ENCODE results near the gene SMG6.

Gene SMG6

DNA sequence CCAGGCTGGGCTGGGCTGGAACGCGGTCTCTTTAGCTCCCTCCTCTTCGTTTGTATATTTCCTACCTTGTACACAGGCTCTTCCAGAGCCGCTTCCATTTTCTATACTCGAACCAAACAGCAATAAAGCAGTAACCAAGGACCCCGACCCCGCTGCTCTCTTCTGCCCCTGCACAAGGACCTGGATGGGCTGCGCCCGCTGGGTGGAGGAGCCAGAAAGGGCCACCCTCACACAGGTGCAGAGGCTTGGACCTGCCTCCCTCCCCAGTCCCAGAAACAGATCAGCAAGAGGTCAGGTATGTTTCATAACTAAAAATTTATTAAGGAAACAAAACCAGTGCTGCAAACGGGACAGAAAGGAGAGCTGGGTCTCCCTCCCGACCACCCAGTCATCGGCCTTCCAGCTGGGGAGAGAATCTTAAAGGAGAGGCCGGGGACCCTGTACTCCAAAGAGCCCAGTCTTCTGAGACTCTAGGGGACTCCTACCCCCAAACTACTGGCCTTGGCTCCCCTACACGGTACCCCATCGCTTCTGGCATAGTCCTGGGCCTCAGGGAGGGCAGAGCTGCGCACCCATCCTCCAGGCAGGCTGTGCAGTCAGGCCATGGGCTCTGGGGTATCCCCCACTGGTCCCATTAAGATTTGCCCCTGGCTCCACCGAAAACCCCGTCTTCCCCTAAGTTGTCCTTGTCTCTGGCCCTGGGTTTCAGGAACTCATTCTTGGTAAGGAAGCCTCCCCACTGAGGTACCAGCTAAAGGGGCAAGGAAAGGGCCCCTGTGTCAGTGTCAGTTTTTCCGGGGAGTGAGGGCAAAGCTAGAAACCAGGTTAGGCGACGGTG, 243.8 kb downstream of the SMG6 start (continued):
- TF ChIP-seq, protein P1, sequence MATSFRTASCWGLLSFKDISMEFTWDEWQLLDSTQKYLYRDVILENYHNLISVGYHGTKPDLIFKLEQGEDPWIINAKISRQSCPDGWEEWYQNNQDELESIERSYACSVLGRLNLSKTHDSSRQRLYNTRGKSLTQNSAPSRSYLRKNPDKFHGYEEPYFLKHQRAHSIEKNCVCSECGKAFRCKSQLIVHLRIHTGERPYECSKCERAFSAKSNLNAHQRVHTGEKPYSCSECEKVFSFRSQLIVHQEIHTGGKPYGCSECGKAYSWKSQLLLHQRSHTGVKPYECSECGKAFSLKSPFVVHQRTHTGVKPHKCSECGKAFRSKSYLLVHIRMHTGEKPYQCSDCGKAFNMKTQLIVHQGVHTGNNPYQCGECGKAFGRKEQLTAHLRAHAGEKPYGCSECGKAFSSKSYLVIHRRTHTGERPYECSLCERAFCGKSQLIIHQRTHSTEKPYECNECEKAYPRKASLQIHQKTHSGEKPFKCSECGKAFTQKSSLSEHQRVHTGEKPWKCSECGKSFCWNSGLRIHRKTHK (tag by site-specific recombination; IDR thresholded peaks at IDR 0.05) = no peak
- TF ChIP-seq KLF7 (tag by site-specific recombination; IDR thresholded peaks at IDR 0.05; ENCODE audit: borderline replicate concordance) = no peak
- no peak for TF ChIP-seq ZNF664 (tag by site-specific recombination; IDR thresholded peaks at IDR 0.05)

DNA sequence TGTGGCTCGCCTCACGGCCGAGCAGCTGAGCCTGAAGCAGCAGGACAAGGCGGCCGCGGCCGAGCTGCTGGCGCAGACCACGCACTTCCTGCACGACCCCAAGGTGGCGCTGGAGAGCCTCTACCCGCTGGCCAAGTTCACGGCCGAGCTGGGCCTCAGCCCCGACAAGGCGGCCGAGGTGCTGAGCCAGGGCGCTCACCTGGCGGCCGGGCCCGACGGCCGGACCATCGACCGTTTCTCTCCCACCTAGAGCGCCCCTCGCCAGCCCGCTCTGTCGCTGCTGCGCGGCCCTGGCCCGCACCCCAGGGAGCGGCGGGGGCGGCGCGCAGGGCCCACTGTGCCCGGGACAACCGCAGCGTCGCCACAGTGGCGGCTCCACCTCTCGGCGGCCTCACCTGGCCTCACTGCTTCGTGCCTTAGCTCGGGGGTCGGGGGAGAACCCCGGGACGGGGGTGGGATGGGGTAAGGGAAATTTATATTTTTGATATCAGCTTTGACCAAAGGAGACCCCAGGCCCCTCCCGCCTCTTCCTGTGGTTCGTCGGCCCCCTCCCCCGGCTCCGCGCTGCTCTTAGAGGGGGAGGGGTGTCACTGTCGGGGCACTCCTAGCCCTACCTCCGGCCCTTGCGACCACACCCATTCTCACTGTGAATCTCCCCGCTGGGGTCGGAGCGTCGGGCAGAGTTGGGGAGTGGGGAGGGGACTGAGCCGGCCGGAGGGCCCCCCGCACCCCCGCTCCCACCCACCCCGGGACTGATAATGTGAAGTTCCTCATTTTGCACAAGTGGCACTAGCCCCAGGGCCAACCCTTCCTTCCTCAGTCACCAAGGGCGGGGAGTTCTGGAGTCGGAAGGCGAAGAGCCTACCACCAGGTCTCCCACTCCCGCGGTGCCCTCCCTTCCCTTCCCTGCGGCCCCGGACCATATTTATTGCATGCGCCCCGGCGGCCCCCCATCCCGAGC, 244.7 kb downstream of the SMG6 start:
- Histone ChIP-seq H3K4me1 (ENCODE audit: control insufficient read depth, insufficient read depth, low read length) (peaks cover 5% of the 10 kb centered on the region; the same call in 1 of the 2 replicates), H3K36me3 (ENCODE audit: control insufficient read depth in 2 of 2, insufficient read depth in 1 of 2, low read length in 2 of 2) (peaks cover 0 to 13% of the 10 kb centered on the region in 2 experiments; a peak in 1 of 3 replicates), H3K4me3 (ENCODE audit: low read depth, low read length) (no peak overlapping the region), H3K9me3 (ENCODE audit: control insufficient read depth, insufficient read depth, low read depth, low read length) (no peaks in the 10 kb centered on the region), H3K27ac (ENCODE audit: extremely low read depth, low read depth, low read length) (no peak overlapping the region)
- CTCF ChIA-PET = interaction anchor here (0.6 to 3.2 kb wide), 9 partner anchors 8 to 485 kb away, joined by 3 to 24 read pairs (median 3); no protein-coding TSS in a partner anchor
- TF ChIP-seq ZNF311 (tag by site-specific recombination; IDR thresholded peaks at IDR 0.05; ENCODE audit: borderline replicate concordance) (no peak), ZNF433 (tag by site-specific recombination; IDR thresholded peaks at IDR 0.05; ENCODE audit: low read depth) (no peak), ZNF202 (tag by site-specific recombination; IDR thresholded peaks at IDR 0.05; ENCODE audit: borderline replicate concordance) (no peak), ZNF335 (tag by site-specific recombination; conservative IDR thresholded peaks at IDR 0.05) (no peak), ZNF366 (tag by site-specific recombination; conservative IDR thresholded peaks at IDR 0.05) (no peak), ZNF791 (tag by site-specific recombination; IDR thresholded peaks at IDR 0.05) (no peak), ZIC2 (tag by site-specific recombination; IDR thresholded peaks at IDR 0.05) (no peak), ZBTB17 (tag by site-specific recombination; IDR thresholded peaks at IDR 0.05) (no peak), ZNF184 (tag by site-specific recombination; IDR thresholded peaks at IDR 0.05) (no peak), YY1 (tag by site-specific recombination; IDR thresholded peaks at IDR 0.05) (no peak), ZNF843 (tag by site-specific recombination; IDR thresholded peaks at IDR 0.05) (no peak), ZNF174 (tag by site-specific recombination; IDR thresholded peaks at IDR 0.05) (no peak), ZNF571 (tag by site-specific recombination; IDR thresholded peaks at IDR 0.05) (no peak), ZXDB (tag by site-specific recombination; IDR thresholded peaks at IDR 0.05) (no peak), ZNF777 (tag by site-specific recombination; IDR thresholded peaks at IDR 0.05; ENCODE audit: borderline replicate concordance) (no peak)
- TF ChIP-seq, protein P2, sequence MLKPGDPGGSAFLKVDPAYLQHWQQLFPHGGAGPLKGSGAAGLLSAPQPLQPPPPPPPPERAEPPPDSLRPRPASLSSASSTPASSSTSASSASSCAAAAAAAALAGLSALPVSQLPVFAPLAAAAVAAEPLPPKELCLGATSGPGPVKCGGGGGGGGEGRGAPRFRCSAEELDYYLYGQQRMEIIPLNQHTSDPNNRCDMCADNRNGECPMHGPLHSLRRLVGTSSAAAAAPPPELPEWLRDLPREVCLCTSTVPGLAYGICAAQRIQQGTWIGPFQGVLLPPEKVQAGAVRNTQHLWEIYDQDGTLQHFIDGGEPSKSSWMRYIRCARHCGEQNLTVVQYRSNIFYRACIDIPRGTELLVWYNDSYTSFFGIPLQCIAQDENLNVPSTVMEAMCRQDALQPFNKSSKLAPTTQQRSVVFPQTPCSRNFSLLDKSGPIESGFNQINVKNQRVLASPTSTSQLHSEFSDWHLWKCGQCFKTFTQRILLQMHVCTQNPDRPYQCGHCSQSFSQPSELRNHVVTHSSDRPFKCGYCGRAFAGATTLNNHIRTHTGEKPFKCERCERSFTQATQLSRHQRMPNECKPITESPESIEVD (tag by site-specific recombination; IDR thresholded peaks at IDR 0.05) = no peak
- TF ChIP-seq, protein P3, sequence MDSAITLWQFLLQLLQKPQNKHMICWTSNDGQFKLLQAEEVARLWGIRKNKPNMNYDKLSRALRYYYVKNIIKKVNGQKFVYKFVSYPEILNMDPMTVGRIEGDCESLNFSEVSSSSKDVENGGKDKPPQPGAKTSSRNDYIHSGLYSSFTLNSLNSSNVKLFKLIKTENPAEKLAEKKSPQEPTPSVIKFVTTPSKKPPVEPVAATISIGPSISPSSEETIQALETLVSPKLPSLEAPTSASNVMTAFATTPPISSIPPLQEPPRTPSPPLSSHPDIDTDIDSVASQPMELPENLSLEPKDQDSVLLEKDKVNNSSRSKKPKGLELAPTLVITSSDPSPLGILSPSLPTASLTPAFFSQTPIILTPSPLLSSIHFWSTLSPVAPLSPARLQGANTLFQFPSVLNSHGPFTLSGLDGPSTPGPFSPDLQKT (IDR thresholded peaks at IDR 0.05; ENCODE audit: borderline replicate concordance, low read depth, low read length) = no peak
- POLR2A ChIA-PET = no interaction called here
